SK-N-DZ (cell line): ENCODE results near the gene GNB1.

Source experiments
- DNase-seq: peaks from one replicate; pipeline ENCODE4 v3.0.0-alpha.2; 2015; ENCODE audit warnings: low spot score

Gene GNB1

DNA sequence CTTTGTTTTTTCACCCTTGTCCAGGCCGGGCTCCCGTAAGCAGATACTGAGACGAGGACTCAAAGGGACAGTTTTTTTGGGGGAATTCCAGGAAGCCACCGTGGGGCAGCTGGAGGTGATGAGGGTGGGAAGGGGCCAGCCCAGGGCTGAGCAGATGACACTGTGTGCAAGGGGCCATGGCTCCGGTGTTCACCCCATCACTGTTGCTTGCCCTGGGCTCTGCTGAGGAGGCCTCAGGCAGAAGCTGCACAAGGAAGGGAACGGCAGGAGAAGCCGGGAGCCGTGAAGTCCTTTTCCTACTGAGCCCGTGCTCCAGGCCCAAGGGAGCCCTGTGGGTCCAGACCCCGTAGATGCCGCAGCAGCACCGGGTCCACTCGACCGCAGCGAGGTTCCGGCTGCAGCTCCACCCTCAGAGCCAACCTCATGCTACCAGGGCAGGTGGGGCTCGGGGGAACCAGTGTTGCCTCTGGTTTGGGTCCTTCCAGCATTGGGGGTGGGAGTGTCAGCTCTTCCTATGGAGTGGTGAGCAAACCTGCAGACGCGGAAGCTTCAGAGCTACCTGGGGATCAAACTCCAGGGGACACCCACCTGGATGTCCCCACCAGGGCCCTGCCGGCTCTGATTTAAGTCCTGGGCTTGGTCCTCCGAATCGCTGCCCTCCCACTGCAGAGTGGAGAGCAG is 19.9 kb upstream of the GNB1 start:
- no peak for DNase-seq

DNA sequence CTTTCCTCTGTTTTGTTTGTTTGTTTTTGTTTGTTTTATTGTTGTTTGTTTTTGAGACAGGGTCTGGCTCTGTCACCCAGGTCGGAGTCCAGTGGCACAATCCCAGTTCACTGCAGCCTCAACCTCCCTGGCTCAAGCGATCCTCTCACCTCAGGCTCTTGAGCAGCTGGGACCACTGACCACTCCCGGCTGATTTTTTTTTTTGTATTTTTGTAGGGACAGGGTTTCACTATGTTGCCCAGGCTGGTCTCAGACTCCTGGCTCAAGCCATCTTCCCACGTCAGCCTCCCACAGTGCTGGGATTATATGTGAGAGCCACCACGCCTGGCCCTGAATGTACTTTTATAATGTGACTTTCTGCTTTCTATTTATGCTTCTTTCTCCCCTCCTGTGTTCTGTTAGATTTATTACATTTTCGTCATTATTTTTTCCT is 19.2 kb upstream of the GNB1 start:
- DNase-seq = no peak

DNA sequence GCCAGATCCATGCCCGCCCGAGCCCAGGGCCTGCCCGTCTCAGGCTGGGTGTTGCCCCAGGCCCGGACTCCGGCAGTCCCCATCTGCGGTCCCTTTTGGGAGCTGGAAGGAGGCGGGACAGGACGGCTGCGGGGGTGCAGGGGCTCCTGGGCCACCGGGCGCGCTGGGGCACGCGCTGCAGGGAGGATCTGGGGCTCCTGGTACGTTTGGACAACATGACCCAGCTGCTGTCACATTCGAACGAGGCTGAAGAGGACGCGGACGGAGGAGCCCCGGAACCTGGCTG is 17.6 kb upstream of the GNB1 start:
- DNase-seq = no peak

DNA sequence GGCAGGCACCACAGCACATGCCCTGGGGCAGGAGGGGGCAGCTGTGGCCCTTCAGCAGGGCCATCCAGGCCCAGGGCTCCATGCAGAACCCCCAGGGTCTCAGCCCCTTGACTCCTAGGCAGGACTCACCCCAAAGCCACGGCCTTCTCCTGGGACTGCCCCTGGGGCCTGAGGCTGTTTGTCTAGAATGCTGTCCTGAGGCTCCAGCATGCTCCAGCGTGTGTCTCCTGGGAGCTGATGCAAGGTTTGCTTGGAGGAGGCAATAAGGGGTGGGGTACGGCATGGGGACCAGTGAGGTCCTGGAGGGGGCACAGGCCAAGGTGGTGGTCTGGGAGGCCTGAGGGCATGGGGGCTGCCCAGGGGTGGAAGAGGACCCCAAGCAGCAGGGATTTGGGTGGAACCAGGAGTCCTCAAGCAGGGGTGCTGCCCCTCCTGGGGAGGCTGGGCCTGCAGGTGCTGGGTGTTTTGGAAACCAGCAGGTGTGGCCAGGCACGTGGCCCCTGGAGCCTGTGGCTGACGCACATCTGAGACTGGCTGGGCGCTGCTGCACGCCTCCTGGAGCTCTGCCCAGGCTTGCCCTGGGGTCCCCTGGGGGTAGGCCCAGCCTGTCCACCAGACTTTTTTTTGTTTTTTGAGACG is 16.3 kb upstream of the GNB1 start:
- no peak for DNase-seq

DNA sequence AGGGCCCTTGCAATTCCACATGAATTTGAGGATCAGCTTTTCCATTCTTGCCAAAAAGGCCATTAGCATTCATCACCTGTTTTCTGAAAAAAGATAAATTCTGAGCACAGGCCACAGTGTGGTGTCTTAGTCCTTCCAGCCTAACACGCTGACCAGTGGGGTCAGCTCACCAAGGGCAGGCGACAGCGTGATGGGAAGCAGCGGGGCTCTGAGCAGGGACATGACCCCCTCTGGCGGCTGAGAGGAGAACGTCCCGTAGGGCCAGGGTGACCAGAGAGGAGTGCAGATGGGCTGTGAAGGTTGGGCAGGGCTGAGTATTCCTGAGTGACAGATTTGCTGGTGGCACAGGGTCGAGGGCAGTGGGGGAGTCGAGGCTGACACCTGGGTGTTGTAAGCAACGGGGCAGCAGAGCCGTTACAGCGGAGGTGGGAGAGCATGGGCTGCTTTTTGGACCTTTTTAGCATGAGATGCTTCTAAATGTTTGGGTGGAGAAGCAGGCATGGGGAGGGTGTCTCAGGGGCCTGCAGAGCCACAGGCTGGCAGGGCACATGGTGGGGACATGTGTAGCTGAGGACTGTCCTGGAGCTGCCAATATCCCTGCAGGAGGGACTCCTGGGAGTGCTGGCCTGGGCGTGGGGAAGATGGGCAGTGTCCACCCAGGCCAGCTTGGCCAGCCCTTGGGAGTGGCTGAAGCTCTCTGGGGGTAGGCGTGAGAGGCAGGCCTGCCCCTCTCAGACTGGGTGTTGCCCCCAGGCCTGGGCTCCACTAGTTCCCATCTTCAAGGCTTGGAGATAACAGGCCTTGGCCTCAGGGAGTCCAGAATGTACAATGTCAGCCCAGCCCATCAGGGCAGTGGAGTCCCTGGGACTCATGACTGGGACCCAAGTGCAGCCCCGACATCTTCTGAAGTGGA is 15.6 kb upstream of the GNB1 start:
- DNase-seq = peak; percentile 80

DNA sequence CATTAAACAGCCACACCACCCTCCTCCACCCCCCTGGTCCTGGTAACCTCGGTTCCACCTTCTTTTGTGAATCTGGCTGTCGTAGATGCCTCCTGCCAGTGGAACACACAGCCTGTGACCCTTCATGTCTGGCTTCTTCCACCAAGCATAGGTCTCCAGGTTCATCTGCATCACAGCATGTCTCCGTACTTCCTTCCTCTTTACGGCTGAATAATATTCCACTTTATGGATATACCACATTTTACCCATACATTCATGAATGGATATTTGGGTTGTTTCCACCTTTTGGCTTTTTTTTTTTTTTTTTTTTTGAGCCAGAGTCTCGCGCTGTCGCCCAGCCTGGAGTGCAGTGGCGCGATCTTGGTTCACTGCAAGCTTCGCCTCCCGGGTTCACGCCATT is 12.3 kb upstream of the GNB1 start:
- DNase-seq = no peak

DNA sequence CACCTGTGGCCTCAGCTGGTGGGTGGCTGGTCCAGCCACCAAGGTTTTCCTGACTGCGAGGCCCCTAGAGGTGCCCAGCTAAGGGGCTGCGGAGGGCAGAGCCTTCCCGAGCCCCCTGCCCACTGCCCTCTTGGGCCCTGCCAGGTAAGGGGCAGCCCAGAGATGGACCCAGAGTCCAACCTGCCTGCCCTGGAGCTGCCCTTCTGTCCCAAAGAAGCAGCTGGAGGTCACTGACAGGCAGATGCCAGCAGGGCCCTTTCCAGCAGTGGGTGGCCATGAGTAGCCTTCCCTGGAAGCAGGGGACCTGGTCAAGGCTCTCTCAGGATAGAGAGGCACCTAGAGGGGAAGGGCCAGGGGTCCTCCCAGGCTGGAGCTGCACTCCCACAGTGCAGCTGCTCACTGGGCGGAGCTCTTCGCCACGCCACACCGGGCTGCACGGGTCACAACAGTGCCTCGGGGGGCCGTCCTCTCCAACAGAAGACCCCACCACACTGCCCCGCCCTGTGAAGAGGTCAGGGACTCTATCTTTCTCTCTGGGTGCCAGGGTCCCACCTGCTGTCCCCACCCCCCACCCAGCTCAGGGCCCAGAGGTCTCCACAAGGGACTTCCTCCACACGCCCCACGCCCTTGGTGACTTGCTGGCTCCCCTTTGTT is 10.9 kb upstream of the GNB1 start:
- no peak for DNase-seq

DNA sequence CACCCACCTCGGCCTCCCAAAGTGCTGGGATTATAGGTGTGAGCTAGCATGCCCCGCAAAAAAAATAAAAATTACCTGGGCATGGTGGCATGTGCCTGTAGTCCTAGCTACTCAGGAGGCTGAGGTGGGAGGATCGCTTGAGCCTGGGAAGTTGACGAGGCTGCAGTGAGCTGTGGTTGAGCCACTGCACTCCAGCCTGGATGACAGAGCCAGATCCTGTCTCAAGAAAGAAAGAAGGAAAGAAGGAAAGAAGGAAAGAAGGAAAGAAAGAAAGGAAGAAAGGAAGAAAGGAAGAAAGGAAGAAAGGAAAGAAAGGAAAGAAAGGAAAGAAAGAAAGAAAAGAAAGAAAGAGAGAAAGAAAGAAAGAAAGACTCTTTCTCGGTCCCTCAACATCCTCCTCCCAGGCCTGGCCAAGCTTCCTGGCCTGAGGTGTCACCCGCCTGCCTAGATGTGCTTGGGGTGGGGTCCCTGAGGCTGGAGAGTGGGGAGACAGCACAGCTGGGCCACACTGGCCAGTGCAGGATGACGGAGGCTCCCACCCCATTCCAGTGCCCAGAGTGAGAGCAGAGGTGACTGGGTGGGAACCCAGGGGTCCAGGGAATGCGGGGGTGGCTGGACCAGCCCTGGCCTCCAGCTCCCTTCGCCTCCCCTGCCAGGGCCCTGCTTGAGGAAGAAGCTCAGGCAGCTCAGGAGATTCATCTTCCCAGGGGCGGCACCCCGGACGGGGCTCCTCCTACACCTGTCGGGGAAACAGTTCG is 10.2 kb upstream of the GNB1 start:
- DNase-seq = no peak

DNA sequence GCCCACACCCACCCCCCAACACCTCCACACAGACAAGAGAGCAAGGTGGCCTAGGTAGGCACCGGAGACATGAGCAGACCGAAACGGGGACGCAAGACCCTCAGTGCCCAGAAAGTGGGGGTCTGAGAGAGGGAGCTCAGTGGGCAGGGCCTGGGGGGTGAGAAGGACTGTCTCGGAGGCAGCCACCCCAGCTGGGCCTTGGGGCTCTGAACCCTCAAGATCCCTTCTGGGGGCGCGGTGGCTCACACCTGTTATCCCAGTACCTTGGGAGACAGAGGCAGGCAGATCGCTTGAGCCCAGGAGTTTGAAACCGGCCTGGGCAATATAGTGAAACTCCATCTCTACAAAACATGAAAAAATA is 9.1 kb upstream of the GNB1 start:
- no peak for DNase-seq

DNA sequence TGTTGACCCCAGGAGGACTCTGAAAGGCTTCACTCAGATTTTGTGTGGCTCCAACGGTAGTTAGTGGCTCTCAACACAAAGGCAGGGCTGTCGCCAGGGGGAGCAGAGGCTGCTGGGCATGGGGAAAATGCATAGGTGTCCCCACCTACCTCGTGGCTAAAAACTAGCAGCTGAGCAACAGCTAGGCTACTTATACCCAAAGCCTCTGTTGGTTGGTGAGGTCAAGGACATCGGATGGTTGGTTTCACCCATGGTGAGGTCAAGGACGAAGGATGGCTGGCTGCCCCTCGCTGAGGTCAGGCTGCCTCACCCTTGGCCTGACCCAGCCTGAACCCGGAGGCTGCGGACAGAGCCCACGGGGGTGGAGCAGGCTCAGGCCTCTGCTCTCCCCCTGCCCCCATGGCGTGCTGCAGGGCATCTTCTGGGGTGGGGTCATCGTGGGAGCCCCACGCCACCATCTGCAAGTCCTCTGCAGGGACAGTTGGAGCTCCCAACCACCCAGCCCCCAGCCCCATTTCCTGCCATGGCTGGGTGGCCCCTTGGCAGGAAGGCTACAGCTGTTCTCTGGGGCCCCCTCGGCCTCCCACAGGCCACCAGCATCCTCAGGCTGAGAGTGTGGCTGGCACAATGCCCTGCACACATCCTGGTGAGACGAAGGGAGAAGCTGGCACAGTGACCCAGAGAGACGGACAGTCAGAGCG is 8.5 kb upstream of the GNB1 start:
- DNase-seq = no peak

DNA sequence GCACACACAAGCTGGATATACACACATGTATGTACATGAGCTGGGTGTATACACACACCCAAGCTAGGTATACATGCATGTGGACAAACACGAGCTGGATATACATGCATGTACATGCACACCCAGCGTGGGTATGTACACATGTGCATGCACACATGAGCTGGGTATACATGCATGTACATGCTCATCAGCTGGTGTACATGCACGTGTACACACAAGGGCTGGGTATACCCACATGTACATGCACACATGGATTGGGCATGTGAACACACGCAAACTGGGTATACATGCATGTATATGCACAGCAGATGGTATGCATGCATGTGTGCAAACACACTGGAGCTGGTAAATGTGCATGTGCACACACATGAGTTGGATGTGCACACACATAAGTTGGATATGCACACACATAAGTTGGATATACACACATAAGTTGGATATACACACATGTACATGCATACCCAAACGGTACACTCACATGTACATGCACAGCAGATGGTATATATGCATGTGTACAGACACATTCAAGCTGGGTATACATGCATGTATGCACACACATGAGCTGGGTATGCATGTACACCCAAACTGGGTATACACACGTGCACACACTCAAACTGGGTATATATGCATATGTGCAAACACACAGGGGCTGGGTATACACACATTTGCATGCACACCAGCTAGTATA is 7.5 kb upstream of the GNB1 start:
- no peak for DNase-seq

DNA sequence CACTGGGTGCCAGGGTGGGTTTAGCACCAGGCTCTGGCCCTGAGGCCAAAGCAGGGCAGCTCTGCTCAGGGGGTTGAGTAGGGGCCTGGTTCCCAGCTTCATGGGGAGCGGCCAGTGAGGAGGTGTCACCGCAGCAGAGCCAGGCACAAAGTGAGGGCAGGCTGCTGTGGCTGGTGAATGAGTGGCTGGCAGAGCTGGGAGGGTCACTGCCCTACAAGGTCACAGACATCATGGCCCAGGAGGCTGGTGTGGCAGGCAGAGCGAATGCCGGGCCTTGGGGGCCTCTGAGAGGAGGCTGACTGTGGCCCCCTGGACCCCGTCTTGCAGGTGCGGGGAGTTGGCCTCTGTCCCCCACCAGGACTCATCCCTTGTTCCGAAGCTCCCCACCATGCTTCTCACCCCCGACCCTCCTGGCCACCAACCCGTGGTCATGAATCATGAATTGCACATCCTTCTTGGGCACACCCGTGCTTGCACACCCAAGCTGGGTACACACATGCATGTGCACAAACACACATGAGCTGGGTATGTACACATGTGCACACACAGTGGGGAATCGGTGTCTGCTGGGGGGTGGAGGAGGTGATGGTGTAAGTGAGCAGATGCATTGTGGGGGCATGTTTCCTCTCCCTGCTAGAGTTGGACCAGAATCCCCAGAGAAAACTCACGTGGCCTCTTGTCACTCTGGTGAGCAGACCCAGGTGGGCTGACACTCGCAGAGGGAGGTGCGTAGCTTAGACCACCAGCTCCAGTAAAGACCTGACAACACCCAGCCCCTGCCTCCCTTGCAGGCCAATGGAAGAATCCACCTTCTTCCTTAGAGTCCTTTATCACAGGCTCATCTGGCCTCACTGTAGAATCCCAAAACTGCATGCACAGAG is 4.8 kb upstream of the GNB1 start:
- DNase-seq = no peak

DNA sequence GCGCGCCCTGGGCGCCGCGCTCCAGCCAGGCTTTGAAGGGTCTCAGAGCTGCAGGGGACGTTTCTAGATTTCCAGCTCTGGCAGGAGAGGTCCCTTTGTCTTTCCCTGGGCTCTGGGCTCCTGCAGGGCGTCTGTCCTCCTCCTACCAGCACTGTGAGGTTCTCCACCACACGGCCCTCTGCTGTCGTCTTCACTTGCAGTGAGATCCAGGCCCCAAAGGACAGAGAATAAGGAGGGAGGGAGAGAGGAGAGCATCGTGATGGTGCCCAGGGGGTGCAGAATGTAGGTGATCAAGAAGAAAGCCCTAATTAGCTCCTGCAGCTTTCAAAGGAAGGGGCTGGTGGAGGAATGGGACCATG is 4.2 kb upstream of the GNB1 start:
- no peak for DNase-seq

DNA sequence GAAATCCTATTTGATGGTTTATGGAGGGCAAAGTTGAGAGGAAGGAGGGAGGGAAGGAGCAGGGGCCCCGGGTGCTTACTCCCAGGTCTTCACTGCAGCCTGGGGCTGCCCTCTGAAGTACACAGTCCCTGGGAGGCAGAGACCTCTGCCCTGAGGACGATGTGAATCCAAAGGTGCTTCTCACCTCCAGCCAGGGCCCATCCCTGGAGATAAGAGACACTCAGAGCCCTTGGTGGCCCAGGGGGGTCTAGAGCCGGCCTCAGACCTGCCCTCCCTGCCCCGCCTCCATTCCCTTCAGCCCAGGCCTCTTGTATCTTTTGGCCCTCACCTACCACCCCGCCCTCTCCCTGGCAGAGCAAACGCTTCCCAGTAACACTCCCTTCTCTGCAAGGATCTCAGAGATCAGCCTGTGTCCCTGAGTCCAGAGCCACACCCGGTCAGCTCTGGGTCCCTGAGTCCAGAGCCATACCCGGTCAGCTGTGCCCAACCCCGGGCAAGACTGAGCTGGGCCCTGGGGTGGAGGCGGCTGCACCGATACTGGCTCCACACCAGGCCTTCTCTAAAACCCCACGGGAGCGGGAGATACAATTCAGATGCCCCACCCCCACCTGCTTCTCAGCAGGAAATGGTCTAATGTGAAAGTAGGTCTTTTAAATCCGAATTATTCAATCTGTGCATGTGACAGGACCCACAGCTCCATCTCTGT is 3.6 kb upstream of the GNB1 start:
- DNase-seq = no peak

DNA sequence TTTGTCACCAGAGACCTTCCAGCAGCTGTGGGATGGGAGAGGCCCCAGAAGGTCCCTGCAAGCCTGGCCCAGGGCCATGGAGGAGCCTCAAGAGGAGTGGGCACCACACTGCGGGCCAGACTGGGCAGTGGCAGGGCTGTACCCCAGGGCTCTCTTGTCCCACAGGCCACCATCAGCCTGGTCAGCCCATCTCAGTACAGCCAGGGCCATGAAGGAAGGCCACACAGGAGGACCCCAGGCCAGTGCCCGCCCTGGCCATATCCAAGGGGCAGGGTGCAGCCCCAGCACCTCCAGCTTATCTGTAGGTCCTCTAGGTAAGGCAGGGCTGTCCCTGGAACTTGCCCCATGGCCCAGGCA is 3.1 kb upstream of the GNB1 start:
- no peak for DNase-seq

DNA sequence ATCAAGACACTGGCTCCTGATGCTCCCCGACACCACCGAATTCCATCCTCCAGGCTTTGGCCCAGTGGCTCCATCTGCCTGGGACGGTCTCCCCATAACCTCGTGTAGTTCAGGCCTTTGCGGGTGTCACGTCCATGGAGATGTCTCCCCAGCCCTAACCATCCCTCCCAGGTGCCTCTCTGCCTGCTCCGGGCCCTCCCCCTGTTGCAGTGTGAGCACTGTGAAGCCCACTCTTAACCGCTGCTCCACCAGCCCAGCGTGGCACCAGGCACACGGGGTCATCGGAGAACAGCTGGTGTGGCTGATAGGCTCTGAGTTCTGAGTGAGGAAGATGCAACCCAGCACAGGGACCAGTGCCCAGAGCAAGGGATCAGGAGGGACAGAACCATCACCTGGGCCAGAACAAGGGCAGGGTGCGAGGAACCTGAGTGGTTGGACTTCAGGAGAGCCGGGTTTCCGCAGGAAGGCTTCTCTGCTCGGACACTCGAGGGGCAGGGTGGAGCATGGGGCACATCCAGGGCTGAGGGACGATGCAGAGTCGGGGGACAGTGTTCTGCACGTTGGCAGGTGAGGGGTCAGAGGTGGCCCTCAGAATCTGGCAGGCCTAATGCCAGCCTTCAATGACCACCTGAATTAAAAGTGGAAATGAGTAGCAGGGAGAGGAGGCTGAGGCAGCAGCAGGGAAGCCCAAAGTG is 2.6 kb upstream of the GNB1 start:
- no peak for DNase-seq

DNA sequence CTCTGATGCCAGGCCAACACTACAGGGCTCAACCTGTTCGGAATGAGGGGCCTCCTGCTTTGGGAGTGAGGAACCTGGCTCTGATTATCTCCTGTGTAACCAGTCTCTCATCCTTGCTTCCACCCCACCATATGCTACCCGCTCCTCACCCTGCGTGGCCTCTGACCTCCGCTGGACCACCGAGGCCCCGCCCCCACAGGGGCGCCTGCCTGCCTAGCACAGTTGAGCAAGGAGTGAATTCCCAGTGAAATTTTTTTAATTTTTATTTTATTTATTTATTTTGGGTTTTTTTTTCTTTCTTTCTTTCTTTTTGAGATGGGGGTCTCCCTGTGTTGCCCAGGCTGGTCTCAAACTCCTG is 1.9 kb upstream of the GNB1 start:
- DNase-seq = no peak

DNA sequence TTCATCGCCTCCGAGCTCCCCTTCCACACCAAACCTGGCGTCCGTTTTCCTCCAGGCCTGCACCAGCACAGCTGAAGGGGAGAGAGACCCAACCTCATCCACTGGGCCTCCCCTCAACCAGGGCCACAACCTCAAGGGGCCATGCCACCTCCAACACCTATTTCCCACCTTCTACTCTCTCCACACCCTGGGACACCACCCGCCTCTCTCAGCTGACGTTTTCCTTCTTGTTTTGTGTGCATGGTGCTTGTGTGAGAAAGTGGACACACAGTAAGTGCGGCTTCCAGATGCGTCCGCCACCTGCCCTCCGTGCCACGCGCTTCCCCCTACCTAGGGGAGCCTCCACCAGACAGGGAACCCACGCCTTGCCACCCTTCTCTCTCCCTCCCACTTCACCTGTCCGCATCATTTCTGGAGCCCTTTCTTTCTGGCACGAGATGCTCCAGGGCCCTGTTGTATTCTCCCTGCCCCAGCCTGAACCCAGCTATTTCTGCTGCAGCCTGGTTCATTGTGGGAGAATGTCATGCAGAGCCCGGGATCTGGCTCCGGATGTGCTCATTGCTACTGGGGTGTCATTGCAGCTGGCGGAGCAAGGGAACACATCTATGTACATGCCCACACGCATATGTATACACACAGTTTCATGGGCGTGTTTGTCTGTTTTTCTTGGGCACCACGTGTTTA is 1.3 kb upstream of the GNB1 start:
- DNase-seq = no peak
